ENCODE results near the gene INTS1. TPM values are rescaled to one million over a fixed set of nuclear protein-coding genes. Genes with fewer than 3 reads are reported as not detected.

The INTS1 gene
- polyA plus RNA-seq, 3 donors, result 5.5 to 64.3 (median 7.3) TPM

DNA sequence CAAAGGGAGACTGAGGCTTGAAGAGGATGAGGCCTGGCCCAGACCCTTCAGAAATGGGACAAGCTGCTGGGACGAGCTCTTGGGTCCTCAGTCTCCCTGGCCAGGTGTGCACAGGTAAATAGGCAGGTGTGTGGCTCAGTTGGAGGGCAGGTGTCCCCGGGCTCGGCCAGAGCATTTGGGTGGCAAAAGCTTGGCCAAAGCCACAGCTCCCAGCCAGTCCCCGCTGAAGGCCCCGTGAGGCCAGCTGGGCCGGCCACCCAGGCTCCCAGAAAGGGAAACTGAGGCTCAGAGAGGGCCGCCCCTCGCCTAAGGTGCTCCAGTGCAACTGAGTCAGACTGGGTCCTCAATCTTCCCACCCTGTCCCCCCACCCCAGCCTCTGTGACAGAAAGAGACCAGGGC lies 82.2 kb downstream of the INTS1 start:
- no peaks in the 10 kb centered on the region for H4K20me1 ChIP-seq (ENCODE audit: insufficient read depth, low read length)
- no peak overlapping the region for H3K9ac ChIP-seq (ENCODE audit: insufficient read depth, low read length, poor library complexity, severe bottlenecking)
- peaks cover 0 to 6% (median 1%) of the 10 kb centered on the region in 7 donors for H3K9me3 Mint-ChIP-seq
- peaks cover 0 to 3% of the 10 kb centered on the region in 2 donors for H3K4me1 ChIP-seq (ENCODE audit: control insufficient read depth in 1 of 2, insufficient read depth in 2 of 2, low read length in 2 of 2)
- peaks cover 10% of the 10 kb centered on the region for H3K4me1 Mint-ChIP-seq
- H3K4me2 ChIP-seq (replicated peaks; ENCODE audit: extremely low read depth, low read length, poor library complexity, severe bottlenecking), result no peak overlapping the region
- H3K4me3 ChIP-seq (replicated peaks in 1 of 3; ENCODE audit: low read depth in 2 of 3, low read length in 3 of 3), result no peak overlapping the region
- no peak overlapping the region for H2AFZ ChIP-seq (ENCODE audit: insufficient read depth, low read depth, low read length, poor library complexity, severe bottlenecking)
- H3K36me3 Mint-ChIP-seq, result no peaks in the 10 kb centered on the region
- no peak for DNase-seq
- intact Hi-C loops (cut with micrococcal nuclease), result no loop called here
- TF ChIP-seq, protein P1, sequence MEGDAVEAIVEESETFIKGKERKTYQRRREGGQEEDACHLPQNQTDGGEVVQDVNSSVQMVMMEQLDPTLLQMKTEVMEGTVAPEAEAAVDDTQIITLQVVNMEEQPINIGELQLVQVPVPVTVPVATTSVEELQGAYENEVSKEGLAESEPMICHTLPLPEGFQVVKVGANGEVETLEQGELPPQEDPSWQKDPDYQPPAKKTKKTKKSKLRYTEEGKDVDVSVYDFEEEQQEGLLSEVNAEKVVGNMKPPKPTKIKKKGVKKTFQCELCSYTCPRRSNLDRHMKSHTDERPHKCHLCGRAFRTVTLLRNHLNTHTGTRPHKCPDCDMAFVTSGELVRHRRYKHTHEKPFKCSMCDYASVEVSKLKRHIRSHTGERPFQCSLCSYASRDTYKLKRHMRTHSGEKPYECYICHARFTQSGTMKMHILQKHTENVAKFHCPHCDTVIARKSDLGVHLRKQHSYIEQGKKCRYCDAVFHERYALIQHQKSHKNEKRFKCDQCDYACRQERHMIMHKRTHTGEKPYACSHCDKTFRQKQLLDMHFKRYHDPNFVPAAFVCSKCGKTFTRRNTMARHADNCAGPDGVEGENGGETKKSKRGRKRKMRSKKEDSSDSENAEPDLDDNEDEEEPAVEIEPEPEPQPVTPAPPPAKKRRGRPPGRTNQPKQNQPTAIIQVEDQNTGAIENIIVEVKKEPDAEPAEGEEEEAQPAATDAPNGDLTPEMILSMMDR (IDR thresholded peaks at IDR 0.05), result no peak
- H3K9me3 ChIP-seq (replicated peaks in 1 of 2; ENCODE audit: control insufficient read depth in 1 of 2, insufficient read depth in 1 of 2, low read length in 2 of 2), result no peaks in the 10 kb centered on the region
- H3K36me3 ChIP-seq (replicated peaks in 1 of 2; ENCODE audit: control insufficient read depth in 1 of 2, insufficient read depth in 2 of 2, low read length in 2 of 2), result no peaks in the 10 kb centered on the region
- no peak overlapping the region for H3K27ac ChIP-seq (ENCODE audit: low read depth in 1 of 2, low read length in 2 of 2)
- H3K4me3 Mint-ChIP-seq, result no peak overlapping the region
- peaks cover 20 to 38% (median 25%) of the 10 kb centered on the region in 3 donors for H3K27me3 Mint-ChIP-seq (ENCODE audit: low read depth in 3 of 3)
- H3K27ac Mint-ChIP-seq, result no peak overlapping the region
- 95% methylated on average over 6 of the region's 8 CpGs for WGBS (ENCODE audit: insufficient coverage)
- H3K27me3 ChIP-seq (ENCODE audit: control insufficient read depth in 2 of 2, insufficient read depth in 2 of 2, low read length in 2 of 2), result peaks cover 0 to 7% of the 10 kb centered on the region in 2 donors
- no peaks in the 10 kb centered on the region for H3K79me2 ChIP-seq (ENCODE audit: insufficient read depth, low read length)

DNA sequence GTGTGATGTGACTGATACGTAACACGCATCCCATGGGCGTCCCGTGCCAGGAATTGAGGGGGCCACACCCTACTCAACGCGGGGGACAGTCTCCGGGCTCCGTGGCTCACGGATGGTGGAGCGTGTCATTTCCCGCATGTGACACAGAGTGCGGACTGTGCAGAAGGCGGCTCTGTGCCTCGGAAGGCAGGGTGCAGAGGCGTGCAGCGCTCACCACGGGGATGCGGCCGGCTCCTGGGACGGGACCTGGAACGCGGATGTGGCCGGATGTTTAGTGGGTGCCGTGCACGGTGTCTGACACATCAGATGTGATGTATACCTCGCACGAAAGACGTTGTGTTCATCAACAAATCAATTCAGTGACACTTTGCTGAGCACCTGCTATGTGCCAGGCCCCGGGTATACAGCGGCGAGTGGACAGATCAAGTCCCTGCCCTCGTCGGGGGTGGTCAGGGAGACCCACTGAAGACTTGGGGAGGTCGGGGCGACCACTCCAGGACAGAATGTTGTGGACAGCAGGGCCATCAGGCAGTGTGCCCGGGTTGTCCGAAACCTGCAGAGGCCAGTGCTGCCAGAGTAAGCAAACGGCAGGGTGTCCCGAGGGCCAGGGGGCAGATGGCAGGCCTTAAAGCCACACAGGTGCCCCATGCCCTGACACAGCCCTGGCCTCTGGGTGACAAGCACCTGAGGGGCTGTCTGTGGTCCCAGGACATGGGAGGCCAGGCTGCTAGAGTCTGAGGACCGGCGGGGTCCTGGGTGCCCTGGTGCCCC lies 83.0 kb downstream of the INTS1 start:
- Histone ChIP-seq H3K4me1 (ENCODE audit: control insufficient read depth in 1 of 2, insufficient read depth in 2 of 2, low read length in 2 of 2) (peaks cover 0 to 3% of the 10 kb centered on the region in 2 donors), H3K36me3 (replicated peaks in 1 of 2; ENCODE audit: control insufficient read depth in 1 of 2, insufficient read depth in 2 of 2, low read length in 2 of 2) (no peaks in the 10 kb centered on the region), H4K20me1 (ENCODE audit: insufficient read depth, low read length) (no peaks in the 10 kb centered on the region), H3K4me2 (replicated peaks; ENCODE audit: extremely low read depth, low read length, poor library complexity, severe bottlenecking) (no peak overlapping the region), H3K9ac (ENCODE audit: insufficient read depth, low read length, poor library complexity, severe bottlenecking) (no peak overlapping the region), H3K4me3 (replicated peaks in 1 of 3; ENCODE audit: low read depth in 2 of 3, low read length in 3 of 3) (no peak overlapping the region), H3K27me3 (ENCODE audit: control insufficient read depth in 2 of 2, insufficient read depth in 2 of 2, low read length in 2 of 2) (peaks cover 0 to 7% of the 10 kb centered on the region in 2 donors), H2AFZ (ENCODE audit: insufficient read depth, low read depth, low read length, poor library complexity, severe bottlenecking) (no peak overlapping the region), H3K79me2 (ENCODE audit: insufficient read depth, low read length) (no peaks in the 10 kb centered on the region), H3K9me3 (replicated peaks in 1 of 2; ENCODE audit: control insufficient read depth in 1 of 2, insufficient read depth in 1 of 2, low read length in 2 of 2) (no peaks in the 10 kb centered on the region), H3K27ac (ENCODE audit: low read depth in 1 of 2, low read length in 2 of 2) (no peak overlapping the region)
- H3K27ac Mint-ChIP-seq, result no peak overlapping the region
- TF ChIP-seq, protein P1 (IDR thresholded peaks at IDR 0.05), result no peak
- no peaks in the 10 kb centered on the region for H3K36me3 Mint-ChIP-seq
- no peak for DNase-seq
- intact Hi-C loops (cut with micrococcal nuclease), result no loop called here
- peaks cover 10% of the 10 kb centered on the region for H3K4me1 Mint-ChIP-seq
- H3K9me3 Mint-ChIP-seq, result peaks cover 0 to 6% (median 3%) of the 10 kb centered on the region in 7 donors
- peaks cover 22 to 34% (median 28%) of the 10 kb centered on the region in 3 donors for H3K27me3 Mint-ChIP-seq (ENCODE audit: low read depth in 3 of 3)
- no peak overlapping the region for H3K4me3 Mint-ChIP-seq
- WGBS (ENCODE audit: insufficient coverage), result 95% methylated on average over 39 of the region's 41 CpGs

Other genes with a start within 250 kb of the INTS1 start
- gene MICALL2, start 44.9 kb downstream of the INTS1 start, polyA plus RNA-seq, result 1 to 10 TPM in 1 of 3 donors, under 1 TPM in 2; 0.14 to 7.2 (median 0.72) TPM
- gene MAFK, start 26.3 kb upstream of the INTS1 start, polyA plus RNA-seq, result 10 to 100 TPM in 1 of 3 donors, under 1 TPM in 2; 0.30 to 32.9 (median 0.48) TPM
- not detected for gene TMEM184A, start 51.8 kb upstream of the INTS1 start, polyA plus RNA-seq
- 10 to 100 TPM; 32.6 to 38.8 (median 34.5) TPM for gene PSMG3, start 65.6 kb upstream of the INTS1 start, polyA plus RNA-seq
- not detected for gene ELFN1, start 165.9 kb upstream of the INTS1 start, polyA plus RNA-seq